Activated CD8-positive, alpha-beta memory T cell treated with anti-CD3 and anti-CD28 coated beads, Interleukin-2, amount 50 U/mL, for 4 hours (primary cell): ENCODE data around the gene CYP27A1.

Source experiments
- DNase-seq: peaks from one replicate; pipeline ENCODE4 v3.0.0-alpha.2; 2020

Gene CYP27A1

DNA sequence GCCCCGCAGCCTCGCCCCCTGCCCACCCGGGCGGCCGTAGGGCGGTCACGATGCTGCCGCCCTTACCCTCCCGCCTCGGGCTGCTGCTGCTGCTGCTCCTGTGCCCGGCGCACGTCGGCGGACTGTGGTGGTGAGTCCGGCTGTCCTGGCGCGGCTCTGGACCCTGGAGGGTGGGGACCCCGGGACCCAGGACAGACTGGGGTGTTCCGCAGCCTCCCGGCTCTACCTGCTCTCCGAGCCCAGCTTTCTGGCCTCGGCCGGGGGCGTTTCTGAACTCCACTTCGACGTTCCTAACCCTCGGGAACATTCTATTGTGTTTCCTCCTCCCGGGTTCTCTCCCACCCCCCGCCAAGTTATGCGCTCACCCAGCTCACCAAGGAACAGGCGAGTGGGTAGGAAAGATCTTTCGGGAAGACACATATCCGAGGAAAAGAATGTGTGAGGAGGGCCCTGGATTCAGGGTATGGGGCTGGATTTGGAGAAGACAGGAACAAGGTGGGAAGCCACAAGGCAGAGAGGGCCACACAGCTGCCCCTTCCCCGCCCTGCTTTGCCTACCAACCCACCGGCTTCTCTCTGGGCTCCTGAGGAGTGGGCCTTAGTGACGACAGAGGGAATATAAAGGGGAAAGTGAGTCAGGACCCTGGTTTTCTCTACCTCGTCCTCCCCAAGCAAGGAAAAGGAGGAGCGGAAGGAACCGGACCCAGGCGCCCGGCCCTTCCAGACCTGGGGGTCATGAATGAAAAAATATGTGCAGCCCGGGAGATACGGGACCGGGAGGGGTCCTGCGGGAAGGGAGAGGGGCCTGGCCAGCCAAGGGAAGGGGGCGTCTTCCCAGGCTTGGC lies 78.3 kb downstream of the CYP27A1 start:
- DNase-seq, result no peak

DNA sequence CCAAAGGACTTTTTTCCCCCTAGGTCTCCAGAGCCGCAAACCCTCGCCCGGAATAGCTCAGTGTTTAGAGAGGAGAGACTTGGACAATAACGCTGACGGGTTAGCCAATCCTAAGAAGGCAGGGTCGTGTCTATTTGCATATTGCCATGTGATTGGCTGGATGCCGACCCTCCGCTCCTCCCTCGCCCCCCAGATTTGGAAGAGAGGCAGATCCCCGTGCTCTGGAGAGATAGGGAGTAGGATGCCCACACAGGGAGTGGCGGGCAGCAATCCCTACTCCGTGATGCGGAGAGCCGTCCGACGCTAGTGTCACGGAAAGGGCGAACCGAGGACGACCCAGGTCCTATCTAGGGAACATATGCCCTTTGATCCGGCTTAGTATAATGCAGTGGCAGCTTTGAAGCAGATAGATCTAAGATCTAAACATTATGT lies 79.0 kb downstream of the CYP27A1 start:
- DNase-seq, result no peak

DNA sequence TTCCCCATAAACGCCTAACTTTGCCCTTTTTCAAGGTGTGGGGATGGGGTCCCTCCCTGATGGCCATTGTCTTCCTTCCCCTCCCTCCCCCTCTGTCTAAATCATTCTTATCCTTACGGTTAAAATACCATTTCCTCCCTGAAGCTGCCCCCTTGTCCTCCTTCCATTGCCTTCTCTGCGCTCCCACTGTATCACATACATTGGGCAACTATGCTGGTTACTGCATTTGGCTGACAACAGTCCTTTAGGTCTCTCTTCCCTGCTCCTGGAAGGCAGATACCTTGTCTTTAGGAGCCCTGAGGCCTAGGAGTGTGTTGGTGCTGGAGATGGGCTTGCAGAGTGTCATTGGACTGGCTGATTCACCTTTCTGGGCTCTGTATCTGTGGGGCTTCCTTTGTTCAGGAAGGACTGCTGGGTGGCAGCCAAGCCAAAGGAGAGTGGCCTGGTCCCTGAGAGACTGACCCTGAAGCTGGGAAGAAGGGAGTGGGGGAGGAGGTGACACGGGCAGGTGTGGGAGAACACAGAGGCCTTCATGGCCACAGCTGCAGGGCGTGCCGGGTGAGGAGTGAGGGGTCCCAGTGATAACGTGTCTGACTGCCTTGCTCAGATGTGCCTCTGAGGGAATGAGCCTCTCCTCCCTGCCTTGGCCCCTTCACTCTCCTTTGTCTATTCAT lies 79.8 kb downstream of the CYP27A1 start:
- no peak for DNase-seq

DNA sequence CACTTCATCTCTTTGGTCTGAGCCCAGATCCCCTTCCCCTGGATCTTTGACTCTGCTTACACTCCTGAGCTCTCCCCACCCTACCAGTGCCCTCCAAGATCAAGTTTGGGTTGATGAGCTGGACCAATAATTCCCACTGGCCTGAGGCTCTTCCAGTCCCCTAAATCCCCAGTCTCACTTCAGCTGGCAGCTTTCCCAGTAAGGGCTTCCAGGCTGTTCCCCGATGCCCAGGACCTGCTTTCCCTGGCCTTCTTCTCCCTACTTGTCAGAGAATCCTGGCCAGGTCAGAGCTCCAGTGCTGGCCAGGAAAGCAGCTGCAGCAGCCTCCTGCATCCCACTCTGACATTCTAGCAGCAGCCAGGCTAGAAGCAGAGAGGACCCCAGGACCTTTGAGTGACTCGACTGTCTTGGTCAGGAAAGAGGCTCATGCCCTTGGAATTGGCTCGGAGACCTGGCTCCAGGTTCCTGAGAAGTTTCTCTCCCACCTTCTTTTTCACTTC lies 81.1 kb downstream of the CYP27A1 start:
- no peak for DNase-seq
